LNCAP (cell line): ENCODE measurements around the gene ANKK1.

Experiments used
- CTCF ChIP-seq: fragments of 450-650 bp; IDR thresholded peaks from 2 replicates; pipeline ENCODE4 v1.5.1; 2017; ENCODE audit warnings: mild to moderate bottlenecking

Gene ANKK1

GRCh38 chr11:113351068-113351450 lies 36.5 kb upstream of the ANKK1 start:
- no peak for TF ChIP-seq CTCF

- no peak for TF ChIP-seq CTCF
These were observed 36.1 kb upstream of the ANKK1 start for GRCh38 chr11:113351480-113351879.

- TF ChIP-seq CTCF = no peak
These were observed 31.4 kb upstream of the ANKK1 start for GRCh38 chr11:113356203-113356602.

GRCh38 chr11:113363406-113363805 lies 24.2 kb upstream of the ANKK1 start:
- no peak for TF ChIP-seq CTCF

- TF ChIP-seq CTCF = no peak
These were observed 23.5 kb upstream of the ANKK1 start for GRCh38 chr11:113363996-113364641.

- TF ChIP-seq CTCF = no peak
These were observed 21.7 kb upstream of the ANKK1 start for GRCh38 chr11:113365895-113366294.

GRCh38 chr11:113369411-113369810 lies 18.2 kb upstream of the ANKK1 start:
- TF ChIP-seq CTCF = no peak

- TF ChIP-seq CTCF = no peak
These were observed 16.9 kb upstream of the ANKK1 start for GRCh38 chr11:113370634-113371033.
